Colon (tissue), 2 donors: ENCODE measurements around the gene GSG1L.

Source experiments
- FAIRE-seq: peaks from 2 replicates; lab custom pipeline; 2012; peaks lifted over from hg19 to GRCh38; lab: Jason Lieb, UNC
- donor health status: control.
- donor health status: control.

The GSG1L gene

DNA sequence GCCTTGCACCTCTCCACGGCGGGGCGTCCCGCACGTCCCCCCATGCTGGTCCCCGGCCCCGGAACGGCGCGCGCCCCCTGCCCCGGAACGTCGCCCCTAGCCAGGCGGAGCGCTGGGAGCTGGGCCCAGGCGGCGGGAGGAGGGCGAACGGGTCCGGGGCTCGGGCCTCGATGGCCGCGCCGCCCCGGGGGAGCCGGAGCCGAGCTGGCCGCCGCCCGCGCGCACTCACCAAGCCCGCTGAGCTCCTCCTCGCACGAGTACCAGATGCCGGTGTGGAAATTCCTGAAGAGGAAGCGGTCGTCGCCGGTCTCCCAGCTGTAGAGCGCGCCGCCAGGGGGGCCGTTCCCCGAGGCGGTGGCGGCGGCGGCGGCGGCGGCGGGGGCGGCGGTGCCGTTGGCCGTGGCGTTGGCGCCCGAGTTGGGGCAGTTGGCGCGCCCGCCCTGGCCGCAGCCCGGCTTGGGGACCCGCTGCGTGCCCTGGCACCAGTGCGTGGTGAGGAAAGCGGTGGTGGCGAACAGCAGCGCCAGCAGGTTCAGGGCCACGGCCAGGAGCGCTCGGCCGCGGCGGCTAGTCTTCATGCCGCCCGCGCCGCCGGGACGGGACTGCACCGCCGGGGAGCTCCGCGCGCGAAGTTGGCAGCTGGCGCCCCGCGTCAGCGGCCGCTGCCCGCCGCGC lies 530 bp downstream of the GSG1L start:
- FAIRE-seq = no peak

- no peak for FAIRE-seq
Observed at GRCh38 chr16:28062261-28062846, 1.2 kb downstream of the GSG1L start.

DNA sequence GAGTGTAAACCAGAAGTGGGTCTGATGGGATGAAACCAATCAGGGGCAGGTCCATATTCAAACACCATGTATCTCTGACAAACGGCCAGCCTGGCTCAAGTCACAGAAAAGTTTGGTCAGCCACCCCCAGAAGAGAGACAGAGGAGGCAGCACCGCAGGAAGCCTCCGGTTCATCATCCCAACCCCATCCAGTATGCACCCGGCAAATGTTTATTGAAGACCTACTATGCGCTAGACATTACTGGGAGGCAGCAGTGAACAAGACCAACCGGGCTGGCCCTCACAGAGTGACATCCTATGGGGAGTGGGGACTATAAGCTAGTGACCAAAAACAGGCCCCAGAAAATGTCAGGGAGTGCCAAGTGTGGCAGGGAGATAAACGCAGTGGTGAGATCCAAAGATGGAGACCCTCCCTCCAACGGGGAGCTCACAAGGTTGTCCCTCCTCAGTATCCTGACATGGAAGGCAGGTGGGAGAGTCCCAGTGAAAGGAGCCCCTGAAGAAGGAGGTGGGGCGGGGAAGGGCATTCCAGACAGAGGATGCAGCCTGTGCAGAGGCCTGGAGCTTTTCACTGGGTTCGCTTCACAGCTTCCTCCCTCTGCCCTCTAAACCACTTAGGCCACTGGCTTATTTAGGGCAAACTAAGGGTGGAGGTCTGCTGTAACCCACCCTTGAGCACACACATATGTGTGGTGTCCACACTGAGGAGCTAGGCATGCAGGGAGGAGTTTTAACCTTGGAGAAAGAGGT lies 2.0 kb downstream of the GSG1L start:
- no peak for FAIRE-seq

GRCh38 chr16:28059841-28060575 lies 3.5 kb downstream of the GSG1L start:
- FAIRE-seq = no peak

DNA sequence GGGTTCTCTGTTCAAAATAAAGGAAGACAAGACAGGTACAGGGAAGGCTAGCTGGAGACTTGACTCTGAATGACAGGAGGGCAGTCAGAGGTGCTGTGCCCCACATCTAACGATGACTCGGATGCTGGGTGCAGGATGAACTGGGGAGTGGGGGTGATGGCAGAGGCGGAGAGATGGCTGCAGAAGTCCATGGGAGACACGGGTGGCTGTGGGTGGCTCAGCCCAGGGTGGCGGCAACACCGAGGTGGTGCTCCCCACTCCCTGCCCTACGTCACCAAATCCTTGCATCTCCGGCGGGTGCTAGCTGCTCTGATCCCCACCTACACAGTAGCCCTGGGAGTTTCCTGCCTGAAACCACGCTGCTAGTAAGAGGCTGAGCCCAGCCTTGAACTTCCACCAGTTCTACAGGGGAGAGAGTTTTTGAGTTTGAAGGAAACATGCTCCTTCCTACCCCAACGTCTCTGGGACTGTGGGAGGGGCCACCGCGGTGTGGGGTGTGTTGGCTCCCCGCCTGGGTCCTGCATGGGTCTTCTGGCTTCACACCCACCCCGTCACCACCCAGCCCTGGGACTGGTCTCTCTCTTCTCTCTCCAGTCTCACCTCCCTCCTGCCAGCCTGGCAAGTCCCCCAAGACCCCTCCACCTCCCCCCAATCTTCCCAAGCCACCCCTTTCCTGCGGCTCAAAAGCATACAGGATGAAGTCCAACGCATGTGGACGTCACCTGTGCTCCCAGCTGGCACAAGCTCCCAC lies 4.5 kb downstream of the GSG1L start:
- FAIRE-seq = no peak

GRCh38 chr16:28057949-28058348 lies 5.6 kb downstream of the GSG1L start:
- no peak for FAIRE-seq

GRCh38 chr16:28053461-28053860 lies 10.1 kb downstream of the GSG1L start:
- FAIRE-seq = no peak

- FAIRE-seq = no peak
Observed at GRCh38 chr16:28052274-28053128, 11.0 kb downstream of the GSG1L start.

DNA sequence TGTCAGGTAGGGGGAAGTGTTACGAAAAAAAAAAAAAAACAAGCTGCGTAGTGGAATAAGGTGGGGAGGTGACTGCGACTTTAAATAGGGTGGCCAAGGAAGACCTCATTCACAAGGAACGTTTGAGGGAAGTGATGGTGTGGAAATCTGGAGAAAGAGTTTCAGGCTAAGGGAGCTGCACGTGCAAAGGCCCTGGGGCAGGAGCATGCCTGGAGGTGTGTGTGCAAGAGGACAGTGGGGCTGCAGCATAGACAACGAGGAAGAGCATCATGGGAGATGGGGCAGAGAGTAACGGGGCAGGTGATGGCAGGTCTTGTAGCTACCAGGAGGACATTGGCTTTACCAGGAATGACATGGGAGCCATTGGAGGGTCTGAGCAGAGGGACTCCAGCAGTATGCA lies 12.0 kb downstream of the GSG1L start:
- FAIRE-seq = no peak

- FAIRE-seq = no peak
Observed at GRCh38 chr16:28042811-28043210, 20.7 kb downstream of the GSG1L start.

DNA sequence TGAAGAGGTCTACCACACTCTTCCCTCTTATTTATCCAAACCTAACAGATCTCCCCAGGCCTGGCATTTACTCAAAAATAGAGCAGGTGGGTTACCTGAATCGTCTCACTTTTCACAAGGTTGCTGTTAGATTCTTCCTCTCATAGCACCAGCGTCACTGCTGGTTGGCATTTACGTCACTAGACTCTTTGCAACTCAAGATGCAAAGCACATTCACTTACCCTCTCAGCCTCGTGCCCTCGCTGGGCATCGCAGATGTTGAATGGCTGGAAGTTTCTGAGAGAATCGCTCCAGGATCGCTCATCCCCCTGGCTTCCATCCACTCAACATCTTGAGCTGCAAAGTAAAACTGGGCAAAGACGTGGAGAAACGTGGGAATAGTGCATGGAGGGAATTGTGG lies 21.9 kb downstream of the GSG1L start:
- FAIRE-seq = no peak

GRCh38 chr16:28040039-28040438 lies 23.5 kb downstream of the GSG1L start:
- FAIRE-seq = no peak

- FAIRE-seq = no peak
Observed at GRCh38 chr16:28039493-28039892, 24.0 kb downstream of the GSG1L start.

GRCh38 chr16:28038409-28038808 lies 25.1 kb downstream of the GSG1L start:
- FAIRE-seq = no peak

DNA sequence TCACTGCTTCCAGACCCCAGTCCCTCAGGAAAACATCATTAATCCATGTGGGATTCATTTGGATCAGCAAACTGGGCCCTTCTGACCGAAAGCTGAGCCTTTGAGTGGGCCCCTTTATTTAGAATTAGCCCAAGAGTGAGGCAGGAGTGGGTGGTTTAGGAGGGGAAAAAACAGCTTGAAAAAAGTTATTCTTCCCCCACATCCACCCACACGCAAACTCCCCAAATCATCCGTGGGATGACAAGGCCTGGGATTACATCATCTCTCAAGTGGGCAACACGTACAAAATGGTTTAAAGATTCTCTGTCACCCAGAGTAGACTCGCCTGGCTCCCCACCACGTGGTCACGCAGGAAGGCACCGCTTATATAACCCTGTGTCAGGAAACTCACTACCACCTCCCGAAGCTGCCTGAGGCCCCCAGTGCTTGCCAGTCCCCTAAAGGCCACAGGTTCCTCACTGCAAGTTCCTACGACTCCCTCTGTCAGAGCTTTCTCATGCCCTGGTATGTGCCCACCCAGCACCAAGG lies 27.6 kb downstream of the GSG1L start:
- FAIRE-seq = no peak

DNA sequence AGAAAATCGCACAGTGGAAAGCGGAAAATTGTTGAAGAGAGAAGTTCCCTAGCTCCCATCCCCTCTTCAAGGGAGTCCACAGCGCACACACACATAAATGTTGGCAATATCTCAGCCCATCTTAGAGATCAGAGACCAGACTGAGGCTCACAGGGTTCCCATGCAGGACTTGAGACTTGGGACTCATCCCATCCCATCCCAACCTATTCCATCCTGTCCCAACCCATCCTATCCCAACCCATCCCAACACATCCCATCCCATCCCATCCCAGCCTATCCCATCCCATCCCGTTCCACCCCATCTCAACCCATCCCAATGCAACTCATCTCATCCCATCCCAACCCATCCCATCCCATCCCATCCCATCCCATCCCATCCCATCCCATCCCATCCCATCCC lies 29.6 kb downstream of the GSG1L start:
- no peak for FAIRE-seq

DNA sequence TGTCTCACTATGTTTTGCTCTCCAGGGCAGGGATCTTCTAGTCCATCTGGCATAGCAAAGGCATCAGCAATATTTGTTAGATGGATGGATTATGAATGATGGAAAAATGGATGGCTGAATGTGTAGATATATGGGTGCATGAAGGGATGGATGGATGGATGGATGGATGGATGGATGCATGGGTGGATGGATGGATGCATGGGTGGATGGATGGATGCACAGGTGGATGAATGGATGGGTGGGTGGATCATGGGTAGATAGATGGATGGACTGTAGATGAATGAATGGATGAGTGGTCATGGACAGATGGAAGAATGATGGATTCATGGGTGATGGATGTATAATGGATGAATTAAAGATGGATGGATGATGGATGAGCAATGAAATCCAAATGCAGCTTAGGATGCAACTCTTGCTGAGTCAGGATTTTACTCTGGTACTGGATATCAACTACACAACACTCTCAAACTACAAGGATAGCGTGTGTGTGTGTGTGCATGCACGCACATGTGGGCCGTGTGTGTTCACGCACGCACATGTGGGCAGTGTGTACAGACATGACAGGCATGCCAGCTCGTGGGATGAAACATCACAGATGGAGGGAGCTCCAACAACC lies 34.0 kb downstream of the GSG1L start:
- FAIRE-seq = no peak

DNA sequence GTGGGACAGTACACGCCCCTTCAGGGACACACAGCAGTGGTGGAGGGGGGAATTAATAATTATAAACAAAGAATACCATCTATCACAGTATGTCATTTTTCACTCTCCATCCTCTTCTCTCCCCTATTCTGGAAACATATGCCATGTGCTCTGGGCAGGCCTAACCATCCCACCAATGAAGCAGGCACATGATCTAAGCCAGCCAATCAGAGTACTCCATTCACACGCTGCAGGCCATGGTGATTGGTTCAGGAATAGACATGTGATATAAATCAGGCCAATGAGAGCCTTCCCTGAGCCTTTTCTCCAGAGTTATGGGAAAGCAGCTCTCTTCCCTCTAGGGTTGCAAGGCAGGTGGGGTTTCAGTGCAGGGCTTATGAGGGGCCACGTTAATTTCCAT lies 36.5 kb downstream of the GSG1L start:
- no peak for FAIRE-seq

GRCh38 chr16:28025631-28026030 lies 37.9 kb downstream of the GSG1L start:
- FAIRE-seq = no peak

GRCh38 chr16:28019218-28019617 lies 44.3 kb downstream of the GSG1L start:
- FAIRE-seq = no peak
